MM.1S (cell line): Measurements from ENCODE around the gene DDX24.
A peak's percentile ranks its signal among the peaks of the same experiment; 100 is the strongest.

Experiments
- DNase-seq: peaks from one replicate; pipeline ENCODE4 v3.0.0-alpha.2; 2015
- H2AFZ ChIP-seq: fragments of 300-600 bp; sonication (generic); 2 replicates; pipeline ENCODE4 v1.6.0; 2016; ENCODE audit warnings: antibody characterized with exemption, low read length
- H3F3A ChIP-seq: fragments of 300-600 bp; sonication (generic); 2 replicates; pipeline ENCODE4 v1.6.1; 2016; ENCODE audit warnings: mild to moderate bottlenecking, antibody characterized with exemption, low read length, moderate library complexity, mixed read lengths; ENCODE audit not compliant: insufficient read depth
- H3K27ac ChIP-seq: fragments of 300-600 bp; sonication (generic); 2 replicates; pipeline ENCODE4 v1.5.1; 2016; ENCODE audit warnings: mild to moderate bottlenecking, low read length
- H3K27me3 ChIP-seq: fragments of 300-600 bp; sonication (generic); replicated peaks from 2 replicates; pipeline ENCODE4 v1.6.0; 2016; ENCODE audit warnings: low read length; ENCODE audit not compliant: insufficient read depth
- H3K36me3 ChIP-seq: fragments of 300-600 bp; sonication (generic); replicated peaks from 2 replicates; pipeline ENCODE4 v1.6.1; 2016; ENCODE audit warnings: mild to moderate bottlenecking, low read length, mixed read lengths; ENCODE audit not compliant: insufficient read depth
- H3K4me1 ChIP-seq: fragments of 300-600 bp; sonication (generic); 2 replicates; pipeline ENCODE4 v1.6.1; 2016; ENCODE audit warnings: low read length, mixed read lengths
- H3K4me2 ChIP-seq: fragments of 300-600 bp; sonication (generic); 2 replicates; pipeline ENCODE4 v1.6.0; 2016; ENCODE audit warnings: low read depth, low read length
- H3K4me3 ChIP-seq: fragments of 300-600 bp; sonication (generic); 2 replicates; pipeline ENCODE4 v1.5.1; 2016; ENCODE audit warnings: low read length, mixed read lengths
- H3K79me2 ChIP-seq: fragments of 300-600 bp; sonication (generic); 2 replicates; pipeline ENCODE4 v1.6.1; 2016; ENCODE audit warnings: mixed run types, low read length, mixed read lengths
- H3K9ac ChIP-seq: fragments of 300-600 bp; sonication (generic); 2 replicates; pipeline ENCODE4 v1.6.1; 2016; ENCODE audit warnings: low read length, mixed read lengths
- H3K9me2 ChIP-seq: fragments of 300-600 bp; sonication (generic); replicated peaks from 2 replicates; pipeline ENCODE4 v1.6.1; 2016; ENCODE audit warnings: mild to moderate bottlenecking, low read length, mixed read lengths; ENCODE audit not compliant: insufficient read depth
- H3K9me3 ChIP-seq: fragments of 300-600 bp; sonication (generic); replicated peaks from 2 replicates; pipeline ENCODE4 v1.6.1; 2016; ENCODE audit warnings: mild to moderate bottlenecking, low read length, mixed read lengths; ENCODE audit not compliant: insufficient read depth
- H4K20me1 ChIP-seq: fragments of 300-600 bp; sonication (generic); 2 replicates; pipeline ENCODE4 v1.6.1; 2016; ENCODE audit warnings: mild to moderate bottlenecking, low read length, moderate library complexity, mixed read lengths; ENCODE audit not compliant: insufficient read depth
- CTCF ChIP-seq: fragments of 300-600 bp; sonication (generic); IDR thresholded peaks from 2 replicates; pipeline ENCODE4 v1.5.1; 2016; ENCODE audit warnings: antibody characterized with exemption, low read length, mixed read lengths
- EZH2 ChIP-seq: fragments of 300-600 bp; sonication (generic); optimal IDR thresholded peaks from 2 replicates; pipeline ENCODE3; 2017; ENCODE audit warnings: low read depth, mild to moderate bottlenecking, antibody characterized with exemption, low read length, mixed read lengths
- EZH2phosphoT487 ChIP-seq: fragments of 300-600 bp; sonication (generic); IDR thresholded peaks from 2 replicates; pipeline ENCODE4 v1.6.1; 2018; ENCODE audit warnings: antibody characterized with exemption, low read length

DDX24 gene

DNA sequence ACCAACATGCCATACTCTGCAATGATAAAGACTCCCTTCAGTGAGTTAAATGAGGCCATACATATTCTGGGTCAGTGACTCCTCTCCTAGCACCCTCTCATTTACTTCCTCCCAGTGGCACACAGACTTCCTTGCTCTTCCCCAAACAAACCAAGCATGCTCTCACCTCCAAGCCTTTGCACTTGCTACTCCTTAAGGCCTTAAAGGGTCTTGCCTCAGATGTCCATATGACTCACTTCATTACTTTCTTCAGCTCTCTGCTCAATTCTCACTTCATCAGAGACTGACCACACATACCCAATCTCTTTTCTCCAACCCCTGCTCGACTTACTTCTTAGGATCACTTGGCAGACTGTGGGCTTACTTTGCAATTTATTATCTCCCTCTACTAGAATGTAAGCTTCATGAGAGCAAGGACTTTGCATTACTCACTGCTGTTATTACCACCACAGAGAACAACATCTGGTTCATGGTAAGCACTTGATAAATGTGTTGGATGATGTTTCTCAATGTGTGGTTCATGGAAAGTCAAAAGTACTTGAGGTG lies 22.8 kb downstream of the DDX24 start:
- TF ChIP-seq EZH2phosphoT487 (no peak), EZH2 (no peak), CTCF (no peak)
- Histone ChIP-seq H3K27ac (peak overlapping the region; percentile 66; the same call in 1 of the 2 replicates), H3K9ac (no peak overlapping the region), H3K4me3 (no peak overlapping the region), H3K36me3 (no peaks in the 10 kb centered on the region; the same call in 1 of the 2 replicates), H4K20me1 (no peaks in the 10 kb centered on the region), H2AFZ (no peak overlapping the region), H3K27me3 (no peaks in the 10 kb centered on the region), H3F3A (peaks cover 14% of the 10 kb centered on the region), H3K4me1 (peaks cover 29% of the 10 kb centered on the region), H3K79me2 (peaks cover 62% of the 10 kb centered on the region), H3K9me2 (no peaks in the 10 kb centered on the region), H3K9me3 (no peaks in the 10 kb centered on the region), H3K4me2 (no peak overlapping the region)
- no peak for DNase-seq

- no peaks in the 10 kb centered on the region; the same call in 1 of the 2 replicates for H3K36me3 ChIP-seq
- H3K4me3 ChIP-seq, result no peak overlapping the region
- H4K20me1 ChIP-seq, result no peaks in the 10 kb centered on the region
- H3K9ac ChIP-seq, result no peak overlapping the region
- peaks cover 18% of the 10 kb centered on the region for H3F3A ChIP-seq
- peak overlapping the region; percentile 29; the same call in 1 of the 2 replicates for H3K4me2 ChIP-seq
- no peaks in the 10 kb centered on the region for H3K27me3 ChIP-seq
- peak; percentile 62 for DNase-seq
- no peak for TF ChIP-seq EZH2phosphoT487
- no peak for TF ChIP-seq CTCF
- no peak for TF ChIP-seq EZH2
- no peak overlapping the region for H2AFZ ChIP-seq
- H3K9me2 ChIP-seq, result no peaks in the 10 kb centered on the region
- H3K9me3 ChIP-seq, result no peaks in the 10 kb centered on the region
- H3K27ac ChIP-seq, result peak overlapping the region; percentile 66; the same call in 1 of the 2 replicates
- peaks cover 42% of the 10 kb centered on the region for H3K4me1 ChIP-seq
- peaks cover 49% of the 10 kb centered on the region for H3K79me2 ChIP-seq
Observed at GRCh38 chr14:94056579-94057308, 24.3 kb downstream of the DDX24 start.

DNA sequence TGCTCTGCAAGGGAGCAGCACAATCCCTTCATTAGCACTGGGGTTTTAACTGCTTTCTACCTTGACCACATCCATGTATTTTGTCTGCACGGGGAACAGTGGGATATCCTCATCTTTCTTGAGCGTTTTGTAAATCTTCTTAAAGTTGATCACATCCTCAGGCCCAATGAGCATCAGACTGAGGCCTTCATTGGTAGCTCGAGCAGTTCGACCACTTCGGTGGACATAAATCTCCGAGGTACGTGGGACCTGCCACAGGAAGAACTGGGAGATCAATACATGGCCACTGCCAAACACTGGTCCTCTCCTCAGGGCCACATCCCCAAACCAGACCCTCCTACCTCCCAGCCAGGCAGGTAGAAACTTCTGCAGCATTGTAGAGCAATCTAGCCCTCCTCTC lies 26.1 kb downstream of the DDX24 start:
- no peak for DNase-seq
- Histone ChIP-seq H4K20me1 (no peaks in the 10 kb centered on the region), H3K4me1 (peaks cover 44% of the 10 kb centered on the region), H3K9me2 (no peaks in the 10 kb centered on the region), H3K9ac (no peak overlapping the region), H3K79me2 (peaks cover 31% of the 10 kb centered on the region), H3K27ac (no peak overlapping the region), H3F3A (peaks cover 18% of the 10 kb centered on the region), H3K36me3 (no peaks in the 10 kb centered on the region), H3K4me2 (no peak overlapping the region), H2AFZ (no peak overlapping the region), H3K9me3 (no peaks in the 10 kb centered on the region), H3K4me3 (no peak overlapping the region), H3K27me3 (no peaks in the 10 kb centered on the region)
- TF ChIP-seq EZH2, result no peak
- no peak for TF ChIP-seq CTCF
- TF ChIP-seq EZH2phosphoT487, result no peak
